B cell (primary cell): ENCODE results near the gene UMODL1. TPM values are rescaled to one million over a fixed set of nuclear protein-coding genes. Genes with fewer than 3 reads are reported as not detected.

Experiments
- ATAC-seq: fragments of 200-7000 bp; cut with Tn5 transposase; one replicate; pipeline ENCODE4 v1.10.0; 2021; ENCODE audit warnings: low read depth, mild to moderate bottlenecking, moderate number of reproducible peaks, moderate library complexity
- CTCF ChIA-PET: fragments of 350-600 bp; sonication (Branson Sonifier 250); formaldehyde crosslinking; loops from one replicate; lab custom pipeline; 2021; ENCODE audit warnings: antibody characterized with exemption, inconsistent platforms; lab: Charles Lee
- POLR2A ChIA-PET: fragments of 350-600 bp; sonication (Branson Sonifier 250); formaldehyde crosslinking; loops from one replicate; lab custom pipeline; 2021; ENCODE audit warnings: antibody characterized with exemption; lab: Charles Lee
- DNase-seq: peaks from one replicate; pipeline ENCODE4 v3.0.0; 2013
- H2AFZ ChIP-seq: 2 replicates; pipeline ENCODE4 v1.6.1; 2012; ENCODE audit warnings: mild to moderate bottlenecking, low read depth, low read length; ENCODE audit not compliant: insufficient read depth, poor library complexity, severe bottlenecking
- H3K27ac ChIP-seq, 2 donors: 1 replicate in 1 of 2; 2 replicates in 1 of 2; pipeline ENCODE4 v1.5.1; 2012 to 2013; ENCODE audit warnings: low read length in 2 of 2, mild to moderate bottlenecking in 2 of 2, moderate library complexity in 1 of 2
- H3K27me3 ChIP-seq, 4 experiments: fragments of 200-600 bp in 1 of 4; sonication (generic) in 1 of 4; replicated peaks in 1 of 4; 1 replicate in 2 of 4; 2 replicates in 2 of 4; pipeline versions ENCODE4 v1.6.1 to v1.7.0; 2013 to 2016; ENCODE audit warnings: low read length in 3 of 4, mild to moderate bottlenecking in 2 of 4, mixed read lengths in 1 of 4, moderate library complexity in 1 of 4; ENCODE audit not compliant: insufficient read depth in 4 of 4, control insufficient read depth in 3 of 4; ENCODE audit errors: control extremely low read depth in 1 of 4
- H3K36me3 ChIP-seq, 2 experiments: replicated peaks in 1 of 2; 1 replicate in 1 of 2; 2 replicates in 1 of 2; pipeline versions ENCODE4 v1.6.1 to v1.7.1; 2013; ENCODE audit warnings: low read length in 1 of 2; ENCODE audit not compliant: insufficient read depth in 2 of 2, control insufficient read depth in 1 of 2; ENCODE audit errors: control extremely low read depth in 1 of 2, extremely low read depth in 1 of 2
- H3K4me1 ChIP-seq, 2 donors: fragments of 200-600 bp in 1 of 2; sonication (generic) in 1 of 2; 1 replicate in 1 of 2; 2 replicates in 1 of 2; pipeline versions ENCODE4 v1.5.1 to v1.6.1; 2013 to 2017; ENCODE audit warnings: low read length in 2 of 2; ENCODE audit not compliant: control insufficient read depth in 2 of 2, insufficient read depth in 2 of 2
- H3K4me2 ChIP-seq: replicated peaks from 2 replicates; pipeline ENCODE3; 2012; ENCODE audit warnings: mild to moderate bottlenecking, low read depth, low read length; ENCODE audit not compliant: poor library complexity, severe bottlenecking
- H3K4me3 ChIP-seq, 5 experiments: fragments of 200-600 bp in 1 of 5; sonication (generic) in 1 of 5; 1 replicate in 3 of 5; 2 replicates in 2 of 5; pipeline versions ENCODE4 v1.5.1 to v1.7.0; 2011 to 2016; ENCODE audit warnings: low read length in 4 of 5, mild to moderate bottlenecking in 4 of 5, low read depth in 2 of 5, control low read depth in 1 of 5, moderate library complexity in 1 of 5; ENCODE audit not compliant: insufficient read depth in 1 of 5; ENCODE audit errors: control extremely low read depth in 1 of 5, extremely low read depth in 1 of 5
- H3K79me2 ChIP-seq: fragments of 200-600 bp; sonication (generic); one replicate; pipeline ENCODE4 v1.6.0; 2016; ENCODE audit warnings: low read length; ENCODE audit not compliant: control insufficient read depth, insufficient read depth
- H3K9ac ChIP-seq: fragments of 200-600 bp; sonication (generic); 2 replicates; pipeline ENCODE4 v1.6.1; 2017; ENCODE audit warnings: mild to moderate bottlenecking, low read length, moderate library complexity
- H3K9me3 ChIP-seq, 3 donors: one replicate each; pipeline versions ENCODE4 v1.6.1 to v1.7.1; 2013; ENCODE audit warnings: low read length in 2 of 3; ENCODE audit not compliant: control insufficient read depth in 2 of 3, insufficient read depth in 1 of 3; ENCODE audit errors: control extremely low read depth in 1 of 3
- H4K20me1 ChIP-seq: 2 replicates; pipeline ENCODE4 v1.6.0; 2012; ENCODE audit warnings: mild to moderate bottlenecking, low read length; ENCODE audit not compliant: insufficient read depth, control insufficient read depth, poor library complexity, severe bottlenecking
- H3K27ac Mint-ChIP-seq: one replicate; pipeline ENCODE4 v1.8.0; 2021; ENCODE audit warnings: mixed read lengths
- H3K27me3 Mint-ChIP-seq: one replicate; pipeline ENCODE4 v1.8.0; 2021; ENCODE audit warnings: mixed read lengths
- H3K4me1 Mint-ChIP-seq: one replicate; pipeline ENCODE4 v1.8.0; 2021; ENCODE audit warnings: mixed read lengths
- H3K4me3 Mint-ChIP-seq: one replicate; pipeline ENCODE4 v1.8.0; 2021; ENCODE audit warnings: mixed read lengths
- H3K9me3 Mint-ChIP-seq: one replicate; pipeline ENCODE4 v1.8.0; 2022; ENCODE audit warnings: mixed read lengths; ENCODE audit not compliant: insufficient read depth
- CTCF ChIP-seq: fragments of 200-600 bp; IDR thresholded peaks from one replicate; pipeline ENCODE4 v1.8.0; 2022; ENCODE audit warnings: antibody characterized with exemption, mild to moderate bottlenecking
- EZH2 ChIP-seq: IDR thresholded peaks from 2 replicates; pipeline ENCODE4 v1.6.1; 2012; ENCODE audit warnings: borderline replicate concordance, low read depth, mild to moderate bottlenecking, moderate library complexity, low read length; ENCODE audit not compliant: insufficient read depth, poor library complexity, severe bottlenecking
- WGBS: methylation state at CpG from one replicate; pipeline ENCODE4 v1.1.5; 2013; ENCODE audit warnings: missing lambda C conversion rate; ENCODE audit not compliant: insufficient coverage; 5-methylcytosine and 5-hydroxymethylcytosine counted together
- intact Hi-C: fragments of 100-400 bp; cut with micrococcal nuclease; formaldehyde crosslinking; loops from one replicate; pipeline ENCODE4 v1.10.0; 2022
- polyA plus RNA-seq: library from polyadenylated mRNA; depleted of rRNA; stranded (reverse); fragments of >200 nt; gene quantifications from 2 replicates; pipeline ENCODE4 v1.2.3, GENCODE V29; 2012
- total RNA-seq, 2 donors: library from RNA; stranded (reverse); fragments of 120-200 nt in 1 of 2; gene quantifications; 1 replicate in 1 of 2; 2 replicates in 1 of 2; pipeline versions ENCODE4 v1.2.3 to v1.2.4, GENCODE V29; 2013 to 2022

The UMODL1 gene
- total and polyA plus RNA-seq, 2 donors (not counting 1 experiment from before 2014, with no cell fraction given): 0.10 to 0.49 TPM

GRCh38 chr21:42121794-42122193, 50.7 kb downstream of the UMODL1 start:
- Histone ChIP-seq H3K4me2 (no peak overlapping the region), H3K9me3 (no peaks in the 10 kb centered on the region), H3K9ac (no peak overlapping the region), H2AFZ (no peak overlapping the region), H3K4me3 (no peak overlapping the region), H3K79me2 (no peaks in the 10 kb centered on the region), H3K27me3 (peaks cover 0 to 81% (median 33%) of the 10 kb centered on the region in 4 experiments), H4K20me1 (no peaks in the 10 kb centered on the region), H3K27ac (no peak overlapping the region), H3K36me3 (no peaks in the 10 kb centered on the region), H3K4me1 (peaks cover 42 to 44% of the 10 kb centered on the region in 2 donors)
- DNase-seq: no peak
- no peak for TF ChIP-seq CTCF
- no peak for TF ChIP-seq EZH2
- Mint-ChIP-seq H3K4me1 (peaks cover 46% of the 10 kb centered on the region), H3K9me3 (no peaks in the 10 kb centered on the region), H3K27me3 (peaks cover 49% of the 10 kb centered on the region), H3K27ac (no peak overlapping the region), H3K4me3 (no peak overlapping the region)
- ATAC-seq: no peak
- POLR2A ChIA-PET: no interaction called here
- 68% methylated on average over 4 of the region's 4 CpGs for WGBS
- CTCF ChIA-PET: interaction anchor here (0.9 to 2.8 kb wide), 4 partner anchors 10 to 305 kb away, joined by 5 to 16 read pairs (median 6); no protein-coding TSS in a partner anchor
- intact Hi-C loops: no loop called here

DNA sequence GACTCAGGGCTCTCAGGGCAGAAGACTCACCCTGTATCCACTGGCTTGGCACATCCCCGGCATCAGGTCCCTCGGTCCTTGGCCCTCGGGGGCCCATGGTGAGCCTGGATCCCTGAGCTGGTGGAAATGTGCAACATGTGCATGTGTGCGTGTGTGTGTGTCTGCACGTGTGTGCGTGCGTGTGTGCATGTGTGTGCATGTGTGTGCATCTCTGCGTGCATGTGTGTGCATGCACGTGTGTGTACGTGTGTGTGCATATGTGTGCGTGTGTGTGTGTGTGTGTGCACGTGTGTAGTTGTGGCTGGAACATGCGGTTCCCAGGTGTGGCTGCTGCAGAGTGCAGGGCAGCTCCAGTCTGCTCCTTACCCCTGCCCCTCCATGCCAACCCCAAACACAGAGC, 51.3 kb downstream of the UMODL1 start:
- peaks cover 53% of the 10 kb centered on the region for H3K27me3 Mint-ChIP-seq
- CTCF ChIA-PET: interaction anchor here (0.9 to 2.8 kb wide), 3 partner anchors 14 to 306 kb away, joined by 5 to 16 read pairs (median 8); no protein-coding TSS in a partner anchor

More for the DNA sequence above, 51.3 kb downstream of the UMODL1 start:
- no peak overlapping the region for H3K9ac ChIP-seq
- H3K9me3 Mint-ChIP-seq: no peaks in the 10 kb centered on the region
- no peak overlapping the region for H3K4me3 ChIP-seq
- H3K27ac Mint-ChIP-seq: no peak overlapping the region
- ATAC-seq (no peak), DNase-seq (no peak)
- intact Hi-C loops: no loop called here
- H3K36me3 ChIP-seq: no peaks in the 10 kb centered on the region
- no peaks in the 10 kb centered on the region for H4K20me1 ChIP-seq
- peaks cover 0 to 77% (median 33%) of the 10 kb centered on the region in 4 experiments for H3K27me3 ChIP-seq
- WGBS: 90% methylated on average over 12 of the region's 13 CpGs
- H3K4me3 Mint-ChIP-seq: no peak overlapping the region
- no peaks in the 10 kb centered on the region for H3K9me3 ChIP-seq
- no peaks in the 10 kb centered on the region for H3K79me2 ChIP-seq
- peaks cover 40% of the 10 kb centered on the region for H3K4me1 Mint-ChIP-seq
- H3K27ac ChIP-seq: no peak overlapping the region
- H2AFZ ChIP-seq: no peak overlapping the region
- H3K4me1 ChIP-seq: peaks cover 38 to 39% of the 10 kb centered on the region in 2 donors
- POLR2A ChIA-PET: no interaction called here
- no peak overlapping the region for H3K4me2 ChIP-seq
- TF ChIP-seq CTCF: no peak
- no peak for TF ChIP-seq EZH2
